ENCODE measurements around the gene NKX1-1.

NKX1-1 gene

GRCh38 chr4:1418494-1419285 is 12.4 kb upstream of the NKX1-1 start:
- no peak overlapping the region for H3K27ac ChIP-seq
- no peaks in the 10 kb centered on the region for H3K9me3 ChIP-seq
- no peaks in the 10 kb centered on the region for H3K4me1 ChIP-seq (ENCODE audit: control insufficient read depth in 1 of 2, insufficient read depth in 1 of 2, low read depth in 1 of 2, low read length in 1 of 2)
- TF ChIP-seq CTCF (IDR thresholded peaks at IDR 0.05) = no peak
- peaks cover 81% of the 10 kb centered on the region for H3K27me3 ChIP-seq
- H3K4me3 ChIP-seq (ENCODE audit: low read depth in 1 of 2, low read length in 1 of 2) = no peak overlapping the region
- H3K36me3 ChIP-seq = no peaks in the 10 kb centered on the region

GRCh38 chr4:1417522-1418390 is 11.5 kb upstream of the NKX1-1 start:
- Histone ChIP-seq H3K27me3 (peaks cover 84% of the 10 kb centered on the region), H3K4me1 (ENCODE audit: control insufficient read depth in 1 of 2, insufficient read depth in 1 of 2, low read depth in 1 of 2, low read length in 1 of 2) (no peaks in the 10 kb centered on the region), H3K27ac (no peak overlapping the region), H3K4me3 (ENCODE audit: low read depth in 1 of 2, low read length in 1 of 2) (no peak overlapping the region), H3K36me3 (no peaks in the 10 kb centered on the region), H3K9me3 (no peaks in the 10 kb centered on the region)
- TF ChIP-seq CTCF (IDR thresholded peaks at IDR 0.05) = no peak

GRCh38 chr4:1416948-1417260 is 10.7 kb upstream of the NKX1-1 start:
- Histone ChIP-seq H3K4me1 (ENCODE audit: control insufficient read depth in 1 of 2, insufficient read depth in 1 of 2, low read depth in 1 of 2, low read length in 1 of 2) (no peaks in the 10 kb centered on the region), H3K9me3 (no peaks in the 10 kb centered on the region), H3K27ac (no peak overlapping the region), H3K27me3 (peaks cover 84% of the 10 kb centered on the region), H3K4me3 (ENCODE audit: low read depth in 1 of 2, low read length in 1 of 2) (no peak overlapping the region), H3K36me3 (no peaks in the 10 kb centered on the region)
- TF ChIP-seq CTCF (IDR thresholded peaks at IDR 0.05) = no peak

- peaks cover 86% of the 10 kb centered on the region for H3K27me3 ChIP-seq
- no peaks in the 10 kb centered on the region for H3K9me3 ChIP-seq
- no peak overlapping the region for H3K27ac ChIP-seq
- H3K4me1 ChIP-seq (ENCODE audit: control insufficient read depth in 1 of 2, insufficient read depth in 1 of 2, low read depth in 1 of 2, low read length in 1 of 2) = no peaks in the 10 kb centered on the region
- H3K36me3 ChIP-seq = no peaks in the 10 kb centered on the region
- no peak overlapping the region for H3K4me3 ChIP-seq (ENCODE audit: low read depth in 1 of 2, low read length in 1 of 2)
- no peak for TF ChIP-seq CTCF (IDR thresholded peaks at IDR 0.05)
These were observed 10.1 kb upstream of the NKX1-1 start for GRCh38 chr4:1416051-1416947.

GRCh38 chr4:1415681-1415981 is 9.4 kb upstream of the NKX1-1 start:
- Histone ChIP-seq H3K9me3 (no peaks in the 10 kb centered on the region), H3K36me3 (no peaks in the 10 kb centered on the region), H3K27ac (no peak overlapping the region), H3K4me1 (ENCODE audit: control insufficient read depth in 1 of 2, insufficient read depth in 1 of 2, low read depth in 1 of 2, low read length in 1 of 2) (no peaks in the 10 kb centered on the region), H3K27me3 (peaks cover 86% of the 10 kb centered on the region), H3K4me3 (ENCODE audit: low read depth in 1 of 2, low read length in 1 of 2) (no peak overlapping the region)
- TF ChIP-seq CTCF (IDR thresholded peaks at IDR 0.05) = no peak

All from neutrophil (primary cell).